ENCODE measurements around the gene CENPT. TPM values are rescaled to one million over a fixed set of nuclear protein-coding genes. Genes with fewer than 3 reads are reported as not detected.

Gene CENPT
- total and polyA plus RNA-seq, 2 of the 8 experiments (the other 6 are each of a cell fraction or from before 2014, with no cell fraction given), result 42.4 to 53.4 TPM

DNA sequence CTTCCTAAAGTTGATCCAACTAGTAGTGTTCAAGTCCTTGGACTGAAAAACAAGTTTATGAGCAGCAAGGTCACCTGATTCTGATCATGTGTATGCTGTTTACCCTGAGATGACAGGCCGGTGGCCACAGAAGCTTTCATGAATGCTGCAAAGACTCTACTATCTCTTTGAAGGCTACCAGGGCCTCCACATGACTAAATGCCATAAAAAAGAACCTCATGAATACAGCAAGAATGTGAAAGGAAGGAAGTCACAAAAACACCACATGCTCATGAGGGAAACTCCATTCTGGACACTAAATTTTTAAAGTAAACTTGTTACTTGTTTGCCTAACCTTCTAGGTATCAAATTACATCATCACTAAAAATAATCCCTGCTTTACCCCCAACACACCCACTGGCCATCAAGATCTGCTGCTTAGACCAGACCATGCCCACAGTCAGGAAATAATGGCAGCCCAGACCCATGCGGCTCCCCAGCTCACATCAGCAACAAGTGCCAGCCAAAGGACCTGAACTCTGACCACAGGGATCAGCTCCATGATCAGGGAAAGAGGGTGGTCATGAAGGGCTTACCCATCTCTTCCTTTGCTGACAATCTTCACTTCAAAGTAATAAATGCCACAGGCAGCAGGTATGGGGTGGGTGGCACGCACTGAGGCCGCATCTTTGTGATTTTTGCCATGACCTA lies 42.5 kb downstream of the CENPT start:
- Histone ChIP-seq H2AK5ac (ENCODE audit: low read depth, low read length) (no peak overlapping the region), H2BK15ac (ENCODE audit: low read length) (no peak overlapping the region), H3K56ac (replicated peaks; ENCODE audit: insufficient read length, low read depth, low read length) (no peak overlapping the region), H2BK5ac (ENCODE audit: low read depth, low read length) (no peak overlapping the region), H3K9me3 (ENCODE audit: insufficient read depth in 2 of 2, low read depth in 1 of 2, low read length in 1 of 2) (no peaks in the 10 kb centered on the region), H2AFZ (ENCODE audit: low read length) (no peak overlapping the region), H2BK120ac (replicated peaks; ENCODE audit: low read depth, low read length) (no peak overlapping the region), H4K20me1 (replicated peaks in 1 of 2; ENCODE audit: control insufficient read depth in 1 of 2, insufficient read depth in 2 of 2, low read length in 2 of 2) (peaks cover 0 to 12% of the 10 kb centered on the region in 2 experiments), H3K4me3 (ENCODE audit: extremely low read depth in 1 of 4, insufficient read depth in 2 of 4, low read depth in 3 of 4, low read length in 4 of 4) (peak overlapping the region; percentile 95 to 98 (median 96); a peak in 5 of 8 replicates), H3K4me1 (replicated peaks in 1 of 4; ENCODE audit: control insufficient read depth in 3 of 4, insufficient read depth in 4 of 4, low read length in 3 of 4) (peaks cover 4 to 9% (median 5%) of the 10 kb centered on the region in 4 experiments; a peak in 6 of 7 replicates), H3K18ac (ENCODE audit: extremely low read depth, low read length) (no peak overlapping the region), H3K79me1 (ENCODE audit: low read depth, low read length) (peaks cover 15% of the 10 kb centered on the region), H3K23ac (ENCODE audit: insufficient read length) (no peak overlapping the region), H3K14ac (ENCODE audit: insufficient read length) (no peak overlapping the region), H3K9ac (replicated peaks in 1 of 4; ENCODE audit: extremely low read depth in 1 of 4, low read depth in 3 of 4, low read length in 3 of 4) (peak overlapping the region in 1 of 4 experiments; percentile 86; a peak in 2 of 7 replicates), H3K27me3 (replicated peaks in 1 of 4; ENCODE audit: control insufficient read depth in 3 of 4, extremely low read depth in 1 of 4, insufficient read depth in 3 of 4, low read length in 3 of 4) (no peaks in the 10 kb centered on the region), H3K23me2 (ENCODE audit: low read depth, low read length) (peaks cover 11% of the 10 kb centered on the region), H4K5ac (ENCODE audit: insufficient read length, low read depth, low read length) (no peak overlapping the region), H2BK12ac (ENCODE audit: low read depth, low read length) (no peak overlapping the region), H3K4me2 (ENCODE audit: insufficient read depth in 1 of 2, low read depth in 2 of 2, low read length in 2 of 2) (peak overlapping the region; percentile 77 to 93), H3K4ac (replicated peaks; ENCODE audit: insufficient read length, low read depth, low read length) (no peak overlapping the region), H3K79me2 (ENCODE audit: control insufficient read depth in 1 of 2, insufficient read depth in 2 of 2, low read length in 2 of 2) (peaks cover 5 to 29% of the 10 kb centered on the region in 2 experiments; a peak in 3 of 4 replicates), H3K36me3 (ENCODE audit: control insufficient read depth in 2 of 4, insufficient read depth in 4 of 4, low read length in 3 of 4) (peaks cover 0 to 11% (median 0%) of the 10 kb centered on the region in 4 experiments; a peak in 3 of 8 replicates), H3K27ac (ENCODE audit: low read depth, low read length) (no peak overlapping the region), H2BK20ac (ENCODE audit: low read length) (no peak overlapping the region), H4K8ac (ENCODE audit: extremely low read depth, insufficient read depth, low read length) (peak overlapping the region; percentile 31; the same call in 1 of the 2 replicates), H4K91ac (replicated peaks; ENCODE audit: insufficient read length, low read length) (no peak overlapping the region)
- DNase-seq (ENCODE audit: low read depth in 1 of 2, low spot score in 2 of 2), result no peak
- WGBS, 2 experiments (ENCODE audit: extremely low coverage in 1 of 2, insufficient coverage in 1 of 2, insufficient read length in 1 of 2, insufficient replicate concordance in 2 of 2, low coverage in 1 of 2, low lambda C conversion rate in 2 of 2, missing lambda C conversion rate in 1 of 2), result 97% methylated on average over 4 of the region's 4 CpGs; no CpG with 5 or more reads in 1 of the 2 experiments
- TF ChIP-seq CTBP2 (IDR thresholded peaks at IDR 0.05; ENCODE audit: borderline replicate concordance, insufficient read depth, insufficient read length, low read length) (no peak), RNF2 (IDR thresholded peaks at IDR 0.05; ENCODE audit: borderline replicate concordance, low read depth, low read length, missing control alignments, poor library complexity, severe bottlenecking) (no peak)
- TF ChIP-seq, protein P1, sequence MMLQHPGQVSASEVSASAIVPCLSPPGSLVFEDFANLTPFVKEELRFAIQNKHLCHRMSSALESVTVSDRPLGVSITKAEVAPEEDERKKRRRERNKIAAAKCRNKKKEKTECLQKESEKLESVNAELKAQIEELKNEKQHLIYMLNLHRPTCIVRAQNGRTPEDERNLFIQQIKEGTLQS (IDR thresholded peaks at IDR 0.05; ENCODE audit: insufficient read depth, low read depth, low read length), result no peak
- no peak for FAIRE-seq
- ChIA-PET CTCF (ENCODE audit: partially characterized antibody) (interaction anchor here (1.1 kb wide), 1 partner anchor 132 kb away, joined by 3 read pairs; no protein-coding TSS in a partner anchor), POLR2A (ENCODE audit: partially characterized antibody) (interaction anchor here (0.8 kb wide), 1 partner anchor 24 kb away, joined by 4 read pairs; no protein-coding TSS in a partner anchor)
